GM19395 (cell line): ENCODE results near the gene CPN1.
A peak's percentile ranks its signal among the peaks of the same experiment; 100 is the strongest.

Experiments
- ATAC-seq: cut with Tn5 transposase; IDR thresholded peaks from one replicate; pipeline ENCODE4 v1.9.1; 2021; ENCODE audit warnings: mild to moderate bottlenecking, moderate library complexity; ENCODE audit not compliant: unreplicated experiment

CPN1 gene

DNA sequence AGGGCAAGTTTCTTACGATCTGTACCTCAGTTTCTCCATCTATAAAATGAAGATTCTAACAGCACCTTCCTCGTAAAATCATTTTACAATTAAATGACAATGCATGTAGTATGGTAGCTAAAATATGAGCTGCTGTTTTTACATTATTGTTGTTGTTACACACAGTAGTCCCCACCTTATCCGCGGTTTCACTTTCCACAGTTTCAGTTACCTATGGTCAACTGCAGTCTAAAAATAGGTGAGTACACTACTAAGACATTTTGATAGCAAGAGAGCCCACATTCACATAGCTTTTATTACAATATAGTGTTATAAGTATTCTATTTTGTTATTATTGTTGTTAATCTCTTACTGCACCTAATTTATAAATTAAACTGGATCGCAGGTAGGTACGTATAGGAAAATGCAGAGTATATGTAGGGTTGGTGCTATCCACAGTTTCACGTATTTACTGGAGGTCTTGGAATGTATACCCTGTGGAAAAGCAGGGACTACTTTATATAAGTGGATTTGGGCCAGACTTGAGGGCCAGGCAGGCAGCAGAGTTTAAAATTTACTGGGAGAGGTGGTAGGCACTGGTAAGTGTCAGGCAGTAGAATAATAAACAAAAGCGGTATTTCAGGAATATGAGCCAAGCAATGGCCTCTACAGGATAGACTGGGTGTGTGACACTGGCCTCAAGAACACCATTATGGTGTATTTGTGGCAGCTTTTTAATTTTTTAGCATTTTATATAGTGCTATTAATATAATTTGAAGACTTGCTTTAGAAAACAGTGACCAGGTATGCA is 82.2 kb downstream of the CPN1 start:
- ATAC-seq: no peak

DNA sequence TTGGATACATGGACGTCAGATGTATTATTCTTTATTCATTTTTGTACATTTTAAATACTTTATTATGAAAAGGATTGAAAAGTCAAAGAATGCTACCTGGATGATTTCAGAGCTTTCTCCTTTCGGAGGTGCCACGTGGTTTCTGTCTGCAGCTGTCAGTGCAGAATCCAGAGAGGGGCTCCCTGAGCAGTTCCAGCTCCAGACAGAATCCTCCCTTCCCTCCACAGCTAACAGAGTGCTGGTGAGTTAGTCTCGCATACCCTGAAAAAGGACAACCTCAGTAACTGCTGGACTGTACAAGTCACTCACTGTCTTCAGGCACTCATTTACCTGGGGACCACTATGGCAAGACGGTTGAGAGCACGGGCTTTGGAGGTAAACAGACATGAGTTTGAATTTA is 82.8 kb downstream of the CPN1 start:
- ATAC-seq: no peak

DNA sequence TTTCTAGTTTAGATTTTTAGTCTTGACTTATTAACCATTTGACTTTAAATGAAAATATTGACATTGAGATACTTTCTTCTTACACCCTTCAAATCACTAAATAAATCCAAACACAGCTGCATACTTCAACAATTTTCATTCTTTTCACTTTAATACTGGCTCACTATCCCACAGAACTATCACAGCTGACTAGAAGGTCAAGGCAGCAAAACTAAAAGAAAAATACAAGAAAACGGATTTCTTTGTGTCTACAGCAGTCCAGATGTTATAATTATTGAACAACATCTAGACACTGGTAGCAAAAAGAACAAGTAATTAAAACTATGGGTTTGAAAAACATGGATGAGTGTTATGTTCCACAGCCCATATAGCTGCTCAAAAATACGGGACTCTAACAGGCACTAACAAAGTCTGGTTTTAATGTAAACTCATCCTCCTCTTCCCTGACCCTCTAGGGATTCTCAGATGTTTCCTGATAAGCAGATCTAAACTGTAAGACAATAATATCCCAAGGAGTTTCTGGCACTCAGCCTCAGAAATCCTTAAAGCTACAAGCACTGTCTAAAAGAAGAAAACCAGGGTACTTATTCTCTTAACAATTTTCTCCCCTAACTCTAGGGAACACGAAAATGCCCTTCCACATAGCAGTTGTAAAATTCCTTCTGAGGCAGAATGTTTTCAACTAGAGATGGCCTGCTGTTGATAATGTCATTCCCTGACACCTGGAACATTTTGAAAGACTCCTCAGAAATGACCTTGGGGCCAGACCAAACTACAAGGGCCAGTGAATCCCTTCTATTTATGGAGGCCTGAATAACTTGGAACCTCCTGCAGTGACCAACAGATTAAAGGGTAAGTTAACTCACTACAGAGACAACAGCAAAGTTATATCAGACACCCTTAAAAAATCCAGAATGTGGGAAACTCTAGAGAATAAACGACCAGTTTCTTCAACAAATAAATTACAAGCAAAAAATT is 84.7 kb downstream of the CPN1 start:
- ATAC-seq: no peak

DNA sequence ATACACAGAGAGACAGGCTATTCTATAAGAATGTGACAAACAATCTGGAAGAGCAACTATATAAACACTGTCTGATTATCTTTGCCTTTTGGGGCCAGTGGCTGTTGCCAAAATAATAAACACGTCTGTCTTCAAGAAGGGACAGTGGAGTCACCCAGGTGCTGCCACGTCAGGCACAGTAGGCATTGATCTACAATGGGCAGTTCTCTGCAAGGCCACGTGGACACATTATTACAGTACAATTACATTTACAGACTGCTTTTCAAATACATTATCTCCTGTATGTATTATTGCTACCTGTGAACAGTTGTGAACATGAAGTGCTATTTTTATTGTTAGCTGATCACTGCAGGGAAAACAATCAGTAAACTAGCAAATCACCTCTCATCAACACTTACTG is 86.0 kb downstream of the CPN1 start:
- no peak for ATAC-seq

DNA sequence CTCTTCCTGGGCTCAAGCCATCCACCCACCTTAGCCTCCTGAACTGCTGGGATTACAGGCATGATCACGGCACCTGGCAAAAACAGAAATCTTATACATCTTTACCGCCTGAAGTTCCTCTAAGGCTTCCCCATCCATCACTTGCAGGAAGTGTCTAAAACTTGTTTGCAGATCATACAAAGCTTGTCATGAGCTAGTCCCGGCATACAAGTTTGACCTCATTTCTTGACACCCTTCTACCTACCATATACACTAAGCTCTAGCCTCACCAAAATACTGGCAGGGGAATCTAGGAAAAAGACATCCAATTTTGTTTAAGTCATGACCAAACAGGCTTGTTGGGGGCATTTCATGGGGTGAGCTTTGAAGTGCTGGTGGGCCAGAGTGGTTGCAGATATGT is 86.4 kb downstream of the CPN1 start:
- no peak for ATAC-seq

DNA sequence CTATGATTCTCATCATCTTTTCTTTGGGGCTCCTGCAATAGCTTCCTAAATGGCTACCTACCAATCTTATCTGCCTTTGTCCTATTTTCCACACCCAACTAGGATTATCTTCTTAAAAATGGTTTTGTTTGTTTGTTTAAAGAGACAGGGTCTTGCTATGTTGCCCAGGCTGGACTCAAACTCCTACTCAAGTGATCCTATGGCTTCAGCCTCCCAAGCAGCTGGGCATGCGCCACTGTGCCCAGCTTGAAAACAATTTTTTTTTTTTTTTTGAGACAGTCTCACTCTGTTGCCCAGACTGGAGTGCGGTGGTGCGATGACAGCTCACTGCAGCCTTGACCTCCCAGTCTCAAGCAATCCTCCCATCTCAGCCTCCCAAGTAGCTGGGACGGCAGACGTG is 86.9 kb downstream of the CPN1 start:
- no peak for ATAC-seq

DNA sequence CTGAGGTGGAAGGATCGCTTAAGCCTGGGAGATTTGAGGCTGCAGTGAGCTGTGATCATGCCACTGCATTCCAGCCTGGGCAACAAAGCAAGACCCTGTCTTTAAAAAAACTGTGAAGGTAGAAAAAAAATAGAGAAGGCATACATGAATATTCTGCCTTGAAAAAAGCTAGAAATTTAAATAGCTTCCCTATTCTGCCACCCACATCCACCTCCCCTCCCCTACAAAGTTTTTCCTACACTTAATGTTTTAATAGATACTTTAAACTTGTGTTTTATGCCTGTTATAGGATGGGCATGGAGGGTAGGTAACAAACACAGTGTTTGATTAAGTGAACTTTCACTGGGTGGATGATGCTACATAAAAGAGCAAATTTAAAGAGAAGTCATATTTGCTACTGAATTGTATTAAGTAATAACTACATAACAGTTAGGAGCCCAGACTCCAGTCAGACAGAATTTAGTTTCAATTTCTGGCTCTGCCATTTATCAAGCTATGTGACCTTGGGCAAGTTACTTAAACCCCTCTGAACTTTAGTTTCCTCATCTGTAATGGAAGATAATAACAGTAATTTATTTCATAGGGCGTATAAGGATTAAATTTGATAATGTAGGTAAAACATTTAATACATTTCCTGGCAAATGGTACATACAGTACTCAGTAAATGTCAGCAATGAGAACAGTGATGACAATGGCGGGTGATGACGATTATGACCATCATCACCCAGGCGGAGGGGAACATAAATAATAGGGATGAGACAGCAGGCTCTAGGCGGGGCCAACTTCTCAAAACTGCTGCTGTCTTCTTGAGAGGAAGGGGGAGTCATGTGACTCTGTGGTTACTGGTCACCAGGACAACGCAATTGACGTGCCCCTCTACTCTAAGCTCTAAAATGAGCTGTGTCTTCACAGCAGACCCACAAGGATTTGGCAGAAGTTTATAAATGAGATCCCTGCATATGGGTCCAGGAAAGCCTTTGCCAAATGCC is 87.7 kb downstream of the CPN1 start:
- peak; percentile 93 for ATAC-seq
